Neural cell (in vitro differentiated cells): ENCODE measurements around the gene QARS1. TPM values are rescaled to one million over a fixed set of nuclear protein-coding genes. Genes with fewer than 3 reads are reported as not detected.

Source experiments
- H2AFZ ChIP-seq: fragments of 200-600, 300-800 bp; sonication (generic), shearing (Covaris generic); 2 replicates; pipeline ENCODE4 v1.6.0; 2014; ENCODE audit warnings: low read depth, mild to moderate bottlenecking, antibody characterized with exemption, low read length, moderate library complexity
- H3F3A ChIP-seq: fragments of 200-600 bp; shearing (Covaris generic); 2 replicates; pipeline ENCODE4 v1.6.1; 2016; ENCODE audit warnings: mild to moderate bottlenecking, moderate library complexity, mixed read lengths, antibody characterized with exemption, low read length; ENCODE audit not compliant: insufficient read depth, poor library complexity, severe bottlenecking
- H3K27ac ChIP-seq: fragments of 200-600, 300-800 bp; sonication (generic), shearing (Covaris generic); 2 replicates; pipeline ENCODE4 v1.5.1; 2014; ENCODE audit warnings: mild to moderate bottlenecking, low read length, moderate library complexity
- H3K27me3 ChIP-seq: fragments of 300-800, 200-600 bp; sonication (generic), shearing (Covaris generic); 2 replicates; pipeline ENCODE4 v1.6.0; 2014; ENCODE audit warnings: mild to moderate bottlenecking, low read depth, low read length, moderate library complexity; ENCODE audit not compliant: insufficient read depth
- H3K36me3 ChIP-seq: fragments of 300-800, 200-600 bp; sonication (generic), shearing (Covaris generic); 2 replicates; pipeline ENCODE4 v1.5.1; 2014; ENCODE audit warnings: mild to moderate bottlenecking, antibody characterized with exemption, low read length, moderate library complexity; ENCODE audit not compliant: insufficient read depth
- H3K4me2 ChIP-seq: fragments of 300-800, 200-600 bp; sonication (generic), shearing (Covaris generic); 2 replicates; pipeline ENCODE4 v1.6.0; 2014; ENCODE audit warnings: mild to moderate bottlenecking, low read length
- H3K4me3 ChIP-seq: fragments of 300-800, 200-600 bp; sonication (generic), shearing (Covaris generic); 2 replicates; pipeline ENCODE4 v1.5.1; 2014; ENCODE audit warnings: mild to moderate bottlenecking, low read length, moderate library complexity
- H3K79me2 ChIP-seq: fragments of 200-600 bp; shearing (Covaris generic); replicated peaks from 2 replicates; pipeline ENCODE4 v1.6.0; 2014; ENCODE audit warnings: mild to moderate bottlenecking, low read length, moderate library complexity; ENCODE audit not compliant: insufficient read depth
- H3K9ac ChIP-seq: fragments of 300-800, 200-600 bp; sonication (generic), shearing (Covaris generic); 2 replicates; pipeline ENCODE4 v1.6.1; 2016; ENCODE audit warnings: mild to moderate bottlenecking, low read length, mixed read lengths
- H3K9me2 ChIP-seq: fragments of 200-600 bp; shearing (Covaris generic); 2 replicates; pipeline ENCODE4 v1.6.1; 2016; ENCODE audit warnings: mild to moderate bottlenecking, low read length, mixed read lengths; ENCODE audit not compliant: insufficient read depth
- H3K9me3 ChIP-seq: fragments of 200-600, 300-800 bp; sonication (generic), shearing (Covaris generic); 2 replicates; pipeline ENCODE4 v1.6.1; 2016; ENCODE audit warnings: mild to moderate bottlenecking, mixed run types, low read length, moderate library complexity, mixed read lengths
- H4K20me1 ChIP-seq: fragments of 200-600 bp; shearing (Covaris generic); 2 replicates; pipeline ENCODE4 v1.6.1; 2016; ENCODE audit warnings: mild to moderate bottlenecking, mixed run types; ENCODE audit not compliant: insufficient read depth
- EP300 ChIP-seq: fragments of 450-650 bp; conservative IDR thresholded peaks from 2 replicates; pipeline ENCODE4 v1.6.1; 2014; ENCODE audit warnings: antibody characterized with exemption, mild to moderate bottlenecking, moderate library complexity; ENCODE audit not compliant: poor library complexity, severe bottlenecking
- EZH2 ChIP-seq: fragments of 200-600, 300-800 bp; shearing (Covaris generic), sonication (generic); IDR thresholded peaks from 2 replicates; pipeline ENCODE4 v1.6.1; 2014; ENCODE audit warnings: antibody characterized with exemption, low read length, borderline replicate concordance, mild to moderate bottlenecking; ENCODE audit not compliant: insufficient read depth, poor library complexity, severe bottlenecking
- MXI1 ChIP-seq: fragments of 450-650 bp; conservative IDR thresholded peaks from 2 replicates; pipeline ENCODE4 v1.6.1; 2014; ENCODE audit warnings: antibody characterized with exemption, mild to moderate bottlenecking; ENCODE audit not compliant: poor library complexity, severe bottlenecking
- POLR2AphosphoS5 ChIP-seq: IDR thresholded peaks from 2 replicates; pipeline ENCODE4 v1.6.1; 2012
- RAD21 ChIP-seq: fragments of 450-650 bp; conservative IDR thresholded peaks from 2 replicates; pipeline ENCODE4 v1.6.1; 2014; ENCODE audit warnings: antibody characterized with exemption, mild to moderate bottlenecking, moderate library complexity
- SMC3 ChIP-seq: fragments of 450-650 bp; conservative IDR thresholded peaks from 2 replicates; pipeline ENCODE4 v1.6.1; 2014; ENCODE audit warnings: antibody characterized with exemption, mild to moderate bottlenecking, moderate library complexity; ENCODE audit not compliant: poor library complexity
- TAF1 ChIP-seq: IDR thresholded peaks from 2 replicates; pipeline ENCODE4 v1.6.1; 2012; ENCODE audit warnings: low read depth
- polyA plus RNA-seq: library from polyadenylated mRNA; depleted of rRNA; stranded (reverse); fragments of >200 nt; gene quantifications from 2 replicates; pipeline ENCODE4 v1.2.3, GENCODE V29; 2014
- TF ChIP-seq, protein P1 (sequence below): fragments of 450-650 bp; IDR thresholded peaks from 2 replicates; pipeline ENCODE4 v1.5.1; 2014; ENCODE audit warnings: antibody characterized with exemption, mild to moderate bottlenecking, moderate library complexity; ENCODE audit not compliant: poor library complexity, severe bottlenecking
- TF ChIP-seq, protein P2 (sequence below): IDR thresholded peaks from 2 replicates; pipeline ENCODE4 v1.6.1; 2012; ENCODE audit warnings: borderline replicate concordance

QARS1 gene
- polyA plus RNA-seq, 1 donor from 2014 or later: 174 TPM

- TF ChIP-seq, protein P1, sequence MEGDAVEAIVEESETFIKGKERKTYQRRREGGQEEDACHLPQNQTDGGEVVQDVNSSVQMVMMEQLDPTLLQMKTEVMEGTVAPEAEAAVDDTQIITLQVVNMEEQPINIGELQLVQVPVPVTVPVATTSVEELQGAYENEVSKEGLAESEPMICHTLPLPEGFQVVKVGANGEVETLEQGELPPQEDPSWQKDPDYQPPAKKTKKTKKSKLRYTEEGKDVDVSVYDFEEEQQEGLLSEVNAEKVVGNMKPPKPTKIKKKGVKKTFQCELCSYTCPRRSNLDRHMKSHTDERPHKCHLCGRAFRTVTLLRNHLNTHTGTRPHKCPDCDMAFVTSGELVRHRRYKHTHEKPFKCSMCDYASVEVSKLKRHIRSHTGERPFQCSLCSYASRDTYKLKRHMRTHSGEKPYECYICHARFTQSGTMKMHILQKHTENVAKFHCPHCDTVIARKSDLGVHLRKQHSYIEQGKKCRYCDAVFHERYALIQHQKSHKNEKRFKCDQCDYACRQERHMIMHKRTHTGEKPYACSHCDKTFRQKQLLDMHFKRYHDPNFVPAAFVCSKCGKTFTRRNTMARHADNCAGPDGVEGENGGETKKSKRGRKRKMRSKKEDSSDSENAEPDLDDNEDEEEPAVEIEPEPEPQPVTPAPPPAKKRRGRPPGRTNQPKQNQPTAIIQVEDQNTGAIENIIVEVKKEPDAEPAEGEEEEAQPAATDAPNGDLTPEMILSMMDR: no peak
- TF ChIP-seq EP300 (no peak), POLR2AphosphoS5 (no peak), EZH2 (no peak), RAD21 (no peak), TAF1 (no peak), MXI1 (no peak), SMC3 (no peak)
- TF ChIP-seq, protein P2, sequence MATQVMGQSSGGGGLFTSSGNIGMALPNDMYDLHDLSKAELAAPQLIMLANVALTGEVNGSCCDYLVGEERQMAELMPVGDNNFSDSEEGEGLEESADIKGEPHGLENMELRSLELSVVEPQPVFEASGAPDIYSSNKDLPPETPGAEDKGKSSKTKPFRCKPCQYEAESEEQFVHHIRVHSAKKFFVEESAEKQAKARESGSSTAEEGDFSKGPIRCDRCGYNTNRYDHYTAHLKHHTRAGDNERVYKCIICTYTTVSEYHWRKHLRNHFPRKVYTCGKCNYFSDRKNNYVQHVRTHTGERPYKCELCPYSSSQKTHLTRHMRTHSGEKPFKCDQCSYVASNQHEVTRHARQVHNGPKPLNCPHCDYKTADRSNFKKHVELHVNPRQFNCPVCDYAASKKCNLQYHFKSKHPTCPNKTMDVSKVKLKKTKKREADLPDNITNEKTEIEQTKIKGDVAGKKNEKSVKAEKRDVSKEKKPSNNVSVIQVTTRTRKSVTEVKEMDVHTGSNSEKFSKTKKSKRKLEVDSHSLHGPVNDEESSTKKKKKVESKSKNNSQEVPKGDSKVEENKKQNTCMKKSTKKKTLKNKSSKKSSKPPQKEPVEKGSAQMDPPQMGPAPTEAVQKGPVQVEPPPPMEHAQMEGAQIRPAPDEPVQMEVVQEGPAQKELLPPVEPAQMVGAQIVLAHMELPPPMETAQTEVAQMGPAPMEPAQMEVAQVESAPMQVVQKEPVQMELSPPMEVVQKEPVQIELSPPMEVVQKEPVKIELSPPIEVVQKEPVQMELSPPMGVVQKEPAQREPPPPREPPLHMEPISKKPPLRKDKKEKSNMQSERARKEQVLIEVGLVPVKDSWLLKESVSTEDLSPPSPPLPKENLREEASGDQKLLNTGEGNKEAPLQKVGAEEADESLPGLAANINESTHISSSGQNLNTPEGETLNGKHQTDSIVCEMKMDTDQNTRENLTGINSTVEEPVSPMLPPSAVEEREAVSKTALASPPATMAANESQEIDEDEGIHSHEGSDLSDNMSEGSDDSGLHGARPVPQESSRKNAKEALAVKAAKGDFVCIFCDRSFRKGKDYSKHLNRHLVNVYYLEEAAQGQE: no peak
- H3K79me2 ChIP-seq: peaks cover 10% of the 10 kb centered on the region
- H3K36me3 ChIP-seq: no peaks in the 10 kb centered on the region
- peak overlapping the region; percentile 70 for H3K27ac ChIP-seq
- H3K4me3 ChIP-seq: peak overlapping the region; percentile 97
- H4K20me1 ChIP-seq: no peaks in the 10 kb centered on the region
- H3K9me3 ChIP-seq: no peaks in the 10 kb centered on the region
- H3K9me2 ChIP-seq: no peaks in the 10 kb centered on the region
- no peaks in the 10 kb centered on the region for H3K27me3 ChIP-seq
- H2AFZ ChIP-seq: peak overlapping the region; percentile 49
- H3K4me2 ChIP-seq: peak overlapping the region; percentile 92
- peaks cover 3% of the 10 kb centered on the region for H3F3A ChIP-seq
- peak overlapping the region; percentile 81 for H3K9ac ChIP-seq
Measured at GRCh38 chr3:49104052-49104426, 518 bp downstream of the QARS1 start.

DNA sequence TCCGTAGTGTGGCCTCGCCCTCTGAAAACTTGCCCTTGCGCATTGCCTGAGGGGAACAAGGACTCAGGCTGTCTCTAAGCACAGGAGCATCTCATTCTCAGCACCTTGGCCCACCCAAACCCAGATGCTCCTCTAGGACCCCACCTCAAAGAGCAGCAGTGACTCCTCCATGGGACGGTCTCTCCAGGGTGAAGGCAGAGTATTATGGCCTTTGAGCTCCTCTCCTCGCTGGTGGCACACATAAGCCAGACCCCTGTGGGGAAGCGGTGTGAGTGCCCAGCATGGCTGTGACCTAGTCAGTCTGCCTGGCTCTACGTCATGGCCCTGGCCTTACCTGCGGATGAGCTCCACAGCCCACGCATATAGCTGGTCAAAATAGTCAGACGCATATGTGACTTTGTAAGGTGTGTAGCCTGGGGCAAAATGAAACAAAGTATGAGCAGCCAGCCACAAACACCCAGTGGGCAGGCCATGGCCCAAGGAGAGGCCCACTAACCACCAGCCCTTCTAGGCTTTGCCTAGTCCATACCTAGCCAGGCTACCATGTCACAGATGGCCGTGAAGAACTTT is 4.4 kb downstream of the QARS1 start:
- Histone ChIP-seq H3K27ac (no peak overlapping the region), H3K9ac (no peak overlapping the region), H3K9me2 (no peaks in the 10 kb centered on the region), H3K27me3 (no peaks in the 10 kb centered on the region), H3K36me3 (no peaks in the 10 kb centered on the region), H3K9me3 (no peaks in the 10 kb centered on the region), H3K4me3 (no peak overlapping the region), H4K20me1 (no peaks in the 10 kb centered on the region), H3K4me2 (no peak overlapping the region), H2AFZ (no peak overlapping the region), H3F3A (no peaks in the 10 kb centered on the region), H3K79me2 (peaks cover 10% of the 10 kb centered on the region)
- no peak for TF ChIP-seq EZH2
- TF ChIP-seq, protein P1: no peak
- no peak for TF ChIP-seq MXI1
- no peak for TF ChIP-seq SMC3
- TF ChIP-seq TAF1: no peak
- TF ChIP-seq EP300: no peak
- no peak for TF ChIP-seq POLR2AphosphoS5
- TF ChIP-seq RAD21: no peak
